Endothelial cell of umbilical vein (primary cell): ENCODE measurements around the gene KAZN. TPM values are rescaled to one million over a fixed set of nuclear protein-coding genes. Genes with fewer than 3 reads are reported as not detected.

Experiments used
- BruUV-seq: library from RNA; stranded (reverse); fragments of 400-500 nt; replicated peaks from 2 replicates; lab custom pipeline; 2021; lab: Mats Ljungman, UMichigan
- CTCF ChIA-PET: fragments of 300-600, 350-600 bp; sonication (Branson Sonifier 250); formaldehyde crosslinking; loops from one replicate; lab custom pipeline; 2021; ENCODE audit warnings: antibody characterized with exemption, inconsistent platforms; lab: Charles Lee
- POLR2A ChIA-PET: fragments of 300-600, 350-600 bp; sonication (Branson Sonifier 250); formaldehyde crosslinking; loops from one replicate; lab custom pipeline; 2021; ENCODE audit warnings: antibody characterized with exemption, inconsistent platforms; lab: Charles Lee
- DNase-seq: peaks from one replicate; pipeline ENCODE4 v3.0.0-alpha.2; 2011; ENCODE audit warnings: low read depth, low spot score
- FAIRE-seq: peaks from 2 replicates; lab custom pipeline; 2011; peaks lifted over from hg19 to GRCh38; lab: Jason Lieb, UNC
- H2AFZ ChIP-seq: 2 replicates; pipeline ENCODE4 v1.6.0; 2012; ENCODE audit warnings: low read depth, low read length, control low read depth, inconsistent platforms
- H3K27ac ChIP-seq: 2 replicates; pipeline ENCODE4 v1.5.1; 2011; ENCODE audit warnings: low read depth, mild to moderate bottlenecking, control low read depth, low read length, moderate library complexity; ENCODE audit not compliant: insufficient read depth
- H3K27me3 ChIP-seq, 2 experiments: 2 replicates each; pipeline versions ENCODE4 v1.6.0 to v1.6.1; 2011; ENCODE audit warnings: low read length in 2 of 2, mixed read lengths in 1 of 2; ENCODE audit not compliant: control insufficient read depth in 2 of 2, insufficient read depth in 2 of 2
- H3K36me3 ChIP-seq, 2 experiments: 2 replicates in 1 of 2; 3 replicates in 1 of 2; pipeline ENCODE4 v1.5.1; 2011; ENCODE audit warnings: low read length in 2 of 2, mild to moderate bottlenecking in 1 of 2, moderate library complexity in 1 of 2; ENCODE audit not compliant: control insufficient read depth in 2 of 2, insufficient read depth in 2 of 2; ENCODE audit errors: extremely low read depth in 1 of 2
- H3K4me1 ChIP-seq: 3 replicates; pipeline ENCODE4 v1.5.1; 2011; ENCODE audit warnings: mild to moderate bottlenecking, low read length; ENCODE audit not compliant: control insufficient read depth, insufficient read depth; ENCODE audit errors: extremely low read depth
- H3K4me2 ChIP-seq: 2 replicates; pipeline ENCODE4 v1.6.1; 2011; ENCODE audit warnings: low read length, control low read depth, mixed read lengths; ENCODE audit not compliant: insufficient read depth
- H3K4me3 ChIP-seq, 3 experiments: fragments of 200-600 bp in 1 of 3; sonication (generic), shearing (Covaris generic) in 1 of 3; replicated peaks in 1 of 3; 2 replicates each; pipeline ENCODE4 v1.5.1; 2011 to 2016; ENCODE audit warnings: control low read depth in 3 of 3, low read length in 3 of 3, mild to moderate bottlenecking in 2 of 3, inconsistent platforms in 1 of 3, low read depth in 1 of 3, moderate library complexity in 1 of 3; ENCODE audit not compliant: insufficient read depth in 1 of 3
- H3K79me2 ChIP-seq: 2 replicates; pipeline ENCODE4 v1.6.0; 2012; ENCODE audit warnings: low read length, inconsistent platforms; ENCODE audit not compliant: control insufficient read depth, insufficient read depth
- H3K9ac ChIP-seq: replicated peaks from 2 replicates; pipeline ENCODE3; 2011; ENCODE audit warnings: low read length, control low read depth; ENCODE audit not compliant: insufficient read depth; ENCODE audit errors: extremely low read depth
- H3K9me1 ChIP-seq: replicated peaks from 3 replicates; pipeline ENCODE4 v1.6.0; 2011; ENCODE audit warnings: mild to moderate bottlenecking, low read length; ENCODE audit not compliant: control insufficient read depth, insufficient read depth; ENCODE audit errors: extremely low read depth
- H3K9me3 ChIP-seq: replicated peaks from 2 replicates; pipeline ENCODE4 v1.5.1; 2012; ENCODE audit warnings: low read length, inconsistent platforms; ENCODE audit not compliant: control insufficient read depth, insufficient read depth
- H4K20me1 ChIP-seq: replicated peaks from 2 replicates; pipeline ENCODE3; 2011; ENCODE audit warnings: mild to moderate bottlenecking, low read length; ENCODE audit not compliant: control insufficient read depth, insufficient read depth; ENCODE audit errors: extremely low read depth
- EZH2 ChIP-seq: IDR thresholded peaks from 2 replicates; pipeline ENCODE4 v1.6.1; 2012; ENCODE audit warnings: borderline replicate concordance, low read depth, mild to moderate bottlenecking, moderate library complexity, low read length, inconsistent platforms; ENCODE audit not compliant: severe bottlenecking
- MYC ChIP-seq: IDR thresholded peaks from one replicate; pipeline ENCODE4 v1.6.1; 2011; ENCODE audit warnings: mild to moderate bottlenecking, low read depth, low read length
- POLR2A ChIP-seq: IDR thresholded peaks from 2 replicates; pipeline ENCODE4 v1.6.1; 2012; ENCODE audit warnings: low read depth, mild to moderate bottlenecking, control low read depth, low read length
- POLR2AphosphoS5 ChIP-seq: IDR thresholded peaks from 2 replicates; pipeline ENCODE4 v1.6.1; 2012; ENCODE audit warnings: low read depth, mild to moderate bottlenecking, control low read depth, low read length, moderate library complexity; ENCODE audit not compliant: insufficient read depth
- dilution Hi-C: fragments of 300-500 bp; cut with MboI; formaldehyde crosslinking; loops from one replicate; pipeline ENCODE4 v1.15.0; 2019; ENCODE audit warnings: low sequenced_read_pairs; ENCODE audit not compliant: extremely low pct_ligation_motif_present
- intact Hi-C: fragments of 100-400 bp; cut with micrococcal nuclease; formaldehyde crosslinking; loops from one replicate; pipeline ENCODE4 v1.10.0; 2022
- polyA plus RNA-seq, 4 experiments: library from polyadenylated mRNA; depleted of rRNA in 3 of 4; stranded (reverse) in 3 of 4; unstranded in 1 of 4; fragments of >200 nt; gene quantifications; 2 replicates each; pipeline versions ENCODE4 v1.2.1 to v1.2.3, GENCODE V29; 2011 to 2012; ENCODE audit warnings: missing spikeins in 1 of 4
- total RNA-seq: library from RNA; stranded (reverse); gene quantifications from 2 replicates; pipeline ENCODE4 v1.2.3, GENCODE V29; 2021

KAZN gene
- total and polyA plus RNA-seq, 2 donors (not counting 3 experiments of a cell fraction or from before 2014, with no cell fraction given) = 1.6 to 5.8 TPM

- no peak for FAIRE-seq
- no TSS peak for BruUV-seq
Observed at GRCh38 chr1:14907416-14907815, 308.9 kb downstream of the KAZN start.

GRCh38 chr1:14909273-14909672, 310.8 kb downstream of the KAZN start:
- Histone ChIP-seq H3K4me3 (no peak overlapping the region), H3K4me2 (no peak overlapping the region), H3K9ac (no peak overlapping the region), H2AFZ (no peak overlapping the region), H3K36me3 (no peaks in the 10 kb centered on the region), H3K4me1 (no peaks in the 10 kb centered on the region), H3K79me2 (no peaks in the 10 kb centered on the region), H3K9me1 (no peaks in the 10 kb centered on the region), H3K27ac (no peak overlapping the region), H4K20me1 (no peaks in the 10 kb centered on the region), H3K27me3 (no peaks in the 10 kb centered on the region), H3K9me3 (no peaks in the 10 kb centered on the region)
- intact Hi-C loops (no loop called here), dilution Hi-C loops (no loop called here)
- TF ChIP-seq POLR2AphosphoS5 = no peak
- TF ChIP-seq POLR2A = no peak
- no peak for TF ChIP-seq EZH2
- TF ChIP-seq MYC = no peak
- FAIRE-seq (no peak), DNase-seq (no peak)
- BruUV-seq = no TSS peak
- POLR2A ChIA-PET = no interaction called here
- CTCF ChIA-PET = no interaction called here

More at GRCh38 chr1:14907416-14907815, 308.9 kb downstream of the KAZN start:
- no peaks in the 10 kb centered on the region for H3K79me2 ChIP-seq
- H3K4me3 ChIP-seq = no peak overlapping the region
- no peak for TF ChIP-seq EZH2
- no peak for TF ChIP-seq POLR2A
- TF ChIP-seq POLR2AphosphoS5 = no peak
- H3K9ac ChIP-seq = no peak overlapping the region
- H3K27me3 ChIP-seq = no peaks in the 10 kb centered on the region
- POLR2A ChIA-PET = no interaction called here
- CTCF ChIA-PET = interaction anchor here (1.2 kb wide), 1 partner anchor 23 kb away, joined by 3 read pairs; no protein-coding TSS in a partner anchor
- DNase-seq = no peak
- no peak overlapping the region for H3K4me2 ChIP-seq
- no peak overlapping the region for H3K27ac ChIP-seq
- no peaks in the 10 kb centered on the region for H3K4me1 ChIP-seq
- H3K9me3 ChIP-seq = no peaks in the 10 kb centered on the region
- no peak overlapping the region for H2AFZ ChIP-seq
- no peaks in the 10 kb centered on the region for H3K9me1 ChIP-seq
- no peaks in the 10 kb centered on the region for H3K36me3 ChIP-seq
- intact Hi-C loops = no loop called here
- dilution Hi-C loops = no loop called here
- H4K20me1 ChIP-seq = no peaks in the 10 kb centered on the region
